A673 (cell line): ENCODE measurements around the gene TMEM126A. TPM values are rescaled to one million over a fixed set of nuclear protein-coding genes. Genes with fewer than 3 reads are reported as not detected.
"Not testable (repeated sequence)": the region's sequence is repeated elsewhere in the genome, so short reads cannot be mapped to it uniquely, and the experiment has no call there.

Experiments
- BruUV-seq: library from RNA; stranded (reverse); fragments of 400-500 nt; replicated peaks from 2 replicates; lab custom pipeline; 2021; lab: Mats Ljungman, UMichigan
- CTCF ChIA-PET: fragments of 300-600 bp; sonication (Branson Sonifier 250); formaldehyde crosslinking; loops from one replicate; lab custom pipeline; 2022; ENCODE audit warnings: antibody characterized with exemption; lab: Charles Lee
- POLR2A ChIA-PET: fragments of 300-600 bp; sonication (Branson Sonifier 250); formaldehyde crosslinking; loops from one replicate; lab custom pipeline; 2022; ENCODE audit warnings: antibody characterized with exemption; ENCODE audit not compliant: low non-redundant PET; lab: Charles Lee
- DNase-seq: peaks from one replicate; pipeline ENCODE4 v3.0.0-alpha.2; 2015; ENCODE audit warnings: low spot score
- H3K27ac ChIP-seq: fragments of 200-600 bp; sonication (generic); 2 replicates; pipeline ENCODE4 v1.5.1; 2016; ENCODE audit warnings: mixed run types, low read depth, mild to moderate bottlenecking, mixed read lengths, antibody characterized with exemption, low read length; ENCODE audit not compliant: poor library complexity, severe bottlenecking
- H3K27me3 ChIP-seq: fragments of 200-600 bp; sonication (generic); replicated peaks from 2 replicates; pipeline ENCODE4 v1.6.1; 2017; ENCODE audit warnings: mixed run types, low read depth, mild to moderate bottlenecking, mixed read lengths, antibody characterized with exemption, low read length; ENCODE audit not compliant: insufficient read depth, poor library complexity
- H3K36me3 ChIP-seq: fragments of 200-600 bp; sonication (generic); 2 replicates; pipeline ENCODE4 v1.6.1; 2016; ENCODE audit warnings: mixed run types, mild to moderate bottlenecking, mixed read lengths, antibody characterized with exemption, low read length; ENCODE audit not compliant: insufficient read depth, poor library complexity, severe bottlenecking
- H3K4me1 ChIP-seq: fragments of 200-600 bp; sonication (generic); 2 replicates; pipeline ENCODE4 v1.6.1; 2017; ENCODE audit warnings: mixed run types, mild to moderate bottlenecking, mixed read lengths, antibody characterized with exemption, low read length; ENCODE audit not compliant: insufficient read depth, poor library complexity, severe bottlenecking
- H3K4me3 ChIP-seq: fragments of 200-600 bp; sonication (generic); 2 replicates; pipeline ENCODE4 v1.5.1; 2016; ENCODE audit warnings: low read depth, mixed run types, mild to moderate bottlenecking, mixed read lengths, low read length; ENCODE audit not compliant: poor library complexity, severe bottlenecking
- H3K9me3 ChIP-seq: fragments of 200-600 bp; sonication (generic); 2 replicates; pipeline ENCODE4 v1.6.1; 2016; ENCODE audit warnings: mixed run types, low read depth, mild to moderate bottlenecking, mixed read lengths, antibody characterized with exemption, low read length; ENCODE audit not compliant: poor library complexity, severe bottlenecking
- CTCF ChIP-seq: fragments of 300-800, 200-600 bp; sonication (generic); conservative IDR thresholded peaks from 2 replicates; pipeline ENCODE4 v1.5.1; 2017; ENCODE audit warnings: low read depth, mild to moderate bottlenecking, antibody characterized with exemption, low read length, moderate library complexity, mixed read lengths
- EZH2 ChIP-seq: fragments of 200-600 bp; sonication (generic); IDR thresholded peaks from 2 replicates; pipeline ENCODE4 v1.6.1; 2017; ENCODE audit warnings: borderline replicate concordance, low read depth, mild to moderate bottlenecking, mixed read lengths, antibody characterized with exemption, low read length; ENCODE audit not compliant: poor library complexity, severe bottlenecking
- intact Hi-C: fragments of 100-400 bp; cut with micrococcal nuclease; formaldehyde crosslinking; loops from one replicate; pipeline ENCODE4 v1.10.0; 2022; ENCODE audit not compliant: unreplicated experiment
- total RNA-seq: library from RNA; stranded (reverse); gene quantifications from 2 replicates; pipeline ENCODE4 v1.2.3, GENCODE V29; 2021

Gene TMEM126A
- total RNA-seq, 1 experiment from 2014 or later, result 66.0 TPM

GRCh38 chr11:85666687-85667086 lies 18.9 kb downstream of the TMEM126A start:
- H3K4me3 ChIP-seq, result no peak overlapping the region
- intact Hi-C loops, result no loop called here
- H3K27ac ChIP-seq, result no peak overlapping the region
- ChIA-PET CTCF (no interaction called here), POLR2A (no interaction called here)
- DNase-seq, result no peak
- no TSS peak for BruUV-seq
- peaks cover 6% of the 10 kb centered on the region for H3K4me1 ChIP-seq
- no peaks in the 10 kb centered on the region for H3K9me3 ChIP-seq
- H3K27me3 ChIP-seq, result peaks cover 4% of the 10 kb centered on the region
- H3K36me3 ChIP-seq, result peaks cover 21% of the 10 kb centered on the region
- no peak for TF ChIP-seq CTCF
- TF ChIP-seq EZH2, result no peak

DNA sequence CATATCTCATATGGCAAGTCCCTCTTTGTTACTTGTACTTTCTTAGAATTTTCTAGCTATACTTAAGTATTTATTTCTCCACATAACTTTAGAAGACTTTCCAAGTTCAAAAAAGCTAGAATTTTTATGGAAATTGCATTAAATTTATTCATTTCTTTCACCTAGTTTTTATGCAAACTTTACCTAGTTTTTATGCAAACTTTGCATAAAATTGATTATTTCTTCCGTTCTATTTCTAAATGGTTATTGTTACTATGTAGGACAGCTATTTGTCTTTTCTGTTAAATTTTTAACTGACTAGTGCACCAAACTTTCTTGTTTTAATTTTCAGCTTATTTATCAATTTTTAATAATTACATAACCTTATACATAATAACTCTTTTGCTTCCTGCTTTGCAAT lies 20.4 kb downstream of the TMEM126A start:
- no TSS peak for BruUV-seq
- Histone ChIP-seq H3K27ac (no peak overlapping the region), H3K4me1 (no peaks in the 10 kb centered on the region), H3K27me3 (peaks cover 4% of the 10 kb centered on the region), H3K4me3 (no peak overlapping the region), H3K9me3 (no peaks in the 10 kb centered on the region), H3K36me3 (peaks cover 7% of the 10 kb centered on the region)
- TF ChIP-seq EZH2, result no peak
- ChIA-PET POLR2A (interaction anchor here (0.7 kb wide), 1 partner anchor 537 kb away, joined by 3 read pairs; no protein-coding TSS in a partner anchor), CTCF (no interaction called here)
- DNase-seq, result no peak
- intact Hi-C loops, result no loop called here

- H3K27ac ChIP-seq, intact Hi-C loops, DNase-seq, BruUV-seq, H3K36me3 ChIP-seq, POLR2A ChIA-PET, H3K4me3 ChIP-seq, H3K27me3 ChIP-seq, H3K9me3 ChIP-seq, H3K4me1 ChIP-seq, CTCF ChIA-PET: not testable (repeated sequence)
Measured at GRCh38 chr11:85670949-85671663, 23.3 kb downstream of the TMEM126A start.

GRCh38 chr11:85672105-85672902 lies 24.5 kb downstream of the TMEM126A start:
- ChIA-PET POLR2A (no interaction called here), CTCF (no interaction called here)
- DNase-seq, result no peak
- intact Hi-C loops, result no loop called here
- no peak overlapping the region for H3K27ac ChIP-seq
- H3K27me3 ChIP-seq, result peaks cover 4% of the 10 kb centered on the region
- no peaks in the 10 kb centered on the region for H3K36me3 ChIP-seq
- no peak overlapping the region for H3K4me3 ChIP-seq
- H3K9me3 ChIP-seq, result peaks cover 6% of the 10 kb centered on the region
- TF ChIP-seq EZH2 (no peak), CTCF (no peak)
- no TSS peak for BruUV-seq
- H3K4me1 ChIP-seq, result no peaks in the 10 kb centered on the region
